SJSA1 (cell line): ENCODE results near the gene MPHOSPH8. TPM values are rescaled to one million over a fixed set of nuclear protein-coding genes. Genes with fewer than 3 reads are reported as not detected.
"Not testable (repeated sequence)": the region's sequence is repeated elsewhere in the genome, so short reads cannot be mapped to it uniquely, and the experiment has no call there.

Experiments
- DNase-seq, 2 experiments: peaks; one replicate each; pipeline ENCODE4 v3.0.0-alpha.2; 2015 to 2020; ENCODE audit warnings: low spot score in 2 of 2, low read depth in 1 of 2
- H3K27ac ChIP-seq: fragments of 250-450 bp; sonication (Bioruptor Pico); 2 replicates; pipeline ENCODE4 v1.5.1; 2020; ENCODE audit warnings: mild to moderate bottlenecking, moderate library complexity
- H3K27me3 ChIP-seq: fragments of 250-450 bp; sonication (Bioruptor Pico); replicated peaks from 2 replicates; pipeline ENCODE4 v1.5.1; 2020; ENCODE audit warnings: mild to moderate bottlenecking, moderate library complexity
- H3K36me3 ChIP-seq: fragments of 250-450 bp; sonication (Bioruptor Pico); 2 replicates; pipeline ENCODE4 v1.5.1; 2020; ENCODE audit warnings: mild to moderate bottlenecking
- H3K4me1 ChIP-seq: fragments of 250-450 bp; sonication (Bioruptor Pico); replicated peaks from 2 replicates; pipeline ENCODE4 v1.6.1; 2021; ENCODE audit warnings: mild to moderate bottlenecking
- H3K4me3 ChIP-seq: fragments of 250-450 bp; sonication (Bioruptor Pico); 2 replicates; pipeline ENCODE4 v1.5.1; 2020; ENCODE audit warnings: mild to moderate bottlenecking
- H3K9me3 ChIP-seq: fragments of 250-450 bp; sonication (Bioruptor Pico); replicated peaks from 2 replicates; pipeline ENCODE4 v1.5.1; 2020; ENCODE audit warnings: mild to moderate bottlenecking
- total RNA-seq: library from RNA; depleted of rRNA; stranded (reverse); fragments of >200 nt; shearing (Covaris generic); gene quantifications from 2 replicates; pipeline ENCODE4 v1.2.3, GENCODE V29; 2014

MPHOSPH8 gene
- total RNA-seq, 1 experiment from 2014 or later, result 11.8 TPM

GRCh38 chr13:19604306-19604705 is 29.2 kb upstream of the MPHOSPH8 start:
- H3K9me3 ChIP-seq, result no peaks in the 10 kb centered on the region
- DNase-seq, result no peak
- H3K4me1 ChIP-seq, result peaks cover 10% of the 10 kb centered on the region
- H3K4me3 ChIP-seq, result no peak overlapping the region
- H3K27me3 ChIP-seq, result no peaks in the 10 kb centered on the region
- no peak overlapping the region for H3K27ac ChIP-seq
- no peaks in the 10 kb centered on the region for H3K36me3 ChIP-seq

GRCh38 chr13:19605161-19605955 is 28.1 kb upstream of the MPHOSPH8 start:
- no peak overlapping the region for H3K4me3 ChIP-seq
- no peaks in the 10 kb centered on the region for H3K27me3 ChIP-seq
- no peak for DNase-seq
- peaks cover 10% of the 10 kb centered on the region for H3K4me1 ChIP-seq
- H3K36me3 ChIP-seq, result no peaks in the 10 kb centered on the region
- H3K27ac ChIP-seq, result no peak overlapping the region
- no peaks in the 10 kb centered on the region for H3K9me3 ChIP-seq

GRCh38 chr13:19606152-19606551 is 27.3 kb upstream of the MPHOSPH8 start:
- Histone ChIP-seq H3K27ac (no peak overlapping the region), H3K9me3 (no peaks in the 10 kb centered on the region), H3K36me3 (no peaks in the 10 kb centered on the region), H3K27me3 (no peaks in the 10 kb centered on the region), H3K4me1 (peaks cover 10% of the 10 kb centered on the region), H3K4me3 (no peak overlapping the region)
- DNase-seq, result no peak

GRCh38 chr13:19606737-19607136 is 26.7 kb upstream of the MPHOSPH8 start:
- DNase-seq, result no peak
- Histone ChIP-seq H3K4me1 (peaks cover 6% of the 10 kb centered on the region), H3K4me3 (no peak overlapping the region), H3K36me3 (no peaks in the 10 kb centered on the region), H3K27ac (no peak overlapping the region), H3K27me3 (no peaks in the 10 kb centered on the region), H3K9me3 (no peaks in the 10 kb centered on the region)

- Histone ChIP-seq H3K4me1 (no peaks in the 10 kb centered on the region), H3K36me3 (no peaks in the 10 kb centered on the region), H3K4me3 (no peak overlapping the region), H3K27me3 (no peaks in the 10 kb centered on the region), H3K27ac (no peak overlapping the region), H3K9me3 (no peaks in the 10 kb centered on the region)
- no peak for DNase-seq
Measured at GRCh38 chr13:19607523-19608078, 25.9 kb upstream of the MPHOSPH8 start.

- Histone ChIP-seq H3K27me3 (no peaks in the 10 kb centered on the region), H3K4me3 (no peak overlapping the region), H3K36me3 (no peaks in the 10 kb centered on the region), H3K9me3 (no peaks in the 10 kb centered on the region), H3K27ac (no peak overlapping the region), H3K4me1 (no peaks in the 10 kb centered on the region)
- DNase-seq, result no peak
Measured at GRCh38 chr13:19618977-19619376, 14.5 kb upstream of the MPHOSPH8 start.

- no peak overlapping the region for H3K27ac ChIP-seq
- no peaks in the 10 kb centered on the region for H3K27me3 ChIP-seq
- H3K4me3 ChIP-seq, result no peak overlapping the region
- H3K4me1 ChIP-seq, result no peaks in the 10 kb centered on the region
- no peak for DNase-seq
- H3K36me3 ChIP-seq, result no peaks in the 10 kb centered on the region
- no peaks in the 10 kb centered on the region for H3K9me3 ChIP-seq
Measured at GRCh38 chr13:19622193-19622592, 11.3 kb upstream of the MPHOSPH8 start.

- DNase-seq, result no peak
- Histone ChIP-seq H3K4me3 (no peak overlapping the region), H3K27me3 (no peaks in the 10 kb centered on the region), H3K36me3 (no peaks in the 10 kb centered on the region), H3K4me1 (no peaks in the 10 kb centered on the region), H3K27ac (no peak overlapping the region), H3K9me3 (no peaks in the 10 kb centered on the region)
Measured at GRCh38 chr13:19624265-19624664, 9.2 kb upstream of the MPHOSPH8 start.

- no peak overlapping the region for H3K27ac ChIP-seq
- no peak for DNase-seq
- no peaks in the 10 kb centered on the region for H3K9me3 ChIP-seq
- no peaks in the 10 kb centered on the region for H3K27me3 ChIP-seq
- H3K4me3 ChIP-seq, result peak overlapping the region; percentile 53
- H3K36me3 ChIP-seq, result no peaks in the 10 kb centered on the region
- peaks cover 10% of the 10 kb centered on the region; the same call in 1 of the 2 replicates for H3K4me1 ChIP-seq
Measured at GRCh38 chr13:19632915-19633478, 462 bp upstream of the MPHOSPH8 start.

GRCh38 chr13:19634256-19634740 is 839 bp downstream of the MPHOSPH8 start:
- Histone ChIP-seq H3K36me3 (no peaks in the 10 kb centered on the region), H3K27ac (peak overlapping the region; percentile 13; the same call in 1 of the 2 replicates), H3K9me3 (no peaks in the 10 kb centered on the region), H3K27me3 (no peaks in the 10 kb centered on the region), H3K4me1 (peaks cover 10% of the 10 kb centered on the region; the same call in 1 of the 2 replicates), H3K4me3 (peak overlapping the region; percentile 53)
- peak in 1 of 2 experiments; percentile 42 for DNase-seq

GRCh38 chr13:19635926-19636325 is 2.5 kb downstream of the MPHOSPH8 start:
- H3K27ac ChIP-seq, H3K9me3 ChIP-seq, H3K4me1 ChIP-seq, H3K27me3 ChIP-seq, DNase-seq, H3K4me3 ChIP-seq, H3K36me3 ChIP-seq: not testable (repeated sequence)

- no peaks in the 10 kb centered on the region for H3K27me3 ChIP-seq
- H3K4me3 ChIP-seq, result no peak overlapping the region
Measured at GRCh38 chr13:19643652-19644051, 10.2 kb downstream of the MPHOSPH8 start.

GRCh38 chr13:19645000-19645399 is 11.5 kb downstream of the MPHOSPH8 start:
- Histone ChIP-seq H3K9me3 (no peaks in the 10 kb centered on the region), H3K27ac (no peak overlapping the region), H3K27me3 (no peaks in the 10 kb centered on the region), H3K4me1 (no peaks in the 10 kb centered on the region), H3K4me3 (no peak overlapping the region), H3K36me3 (peaks cover 27% of the 10 kb centered on the region)
- no peak for DNase-seq

More at GRCh38 chr13:19643652-19644051, 10.2 kb downstream of the MPHOSPH8 start:
- DNase-seq, result no peak
- no peak overlapping the region for H3K27ac ChIP-seq
- no peaks in the 10 kb centered on the region for H3K9me3 ChIP-seq
- no peaks in the 10 kb centered on the region for H3K4me1 ChIP-seq
- H3K36me3 ChIP-seq, result peaks cover 14% of the 10 kb centered on the region

GRCh38 chr13:19646063-19646462 is 12.6 kb downstream of the MPHOSPH8 start:
- H3K27ac ChIP-seq, result no peak overlapping the region
- H3K27me3 ChIP-seq, result no peaks in the 10 kb centered on the region
- no peaks in the 10 kb centered on the region for H3K9me3 ChIP-seq
- no peak for DNase-seq
- H3K4me1 ChIP-seq, result no peaks in the 10 kb centered on the region
- peaks cover 38% of the 10 kb centered on the region for H3K36me3 ChIP-seq
- H3K4me3 ChIP-seq, result no peak overlapping the region
